HG03354 (cell line): ENCODE measurements around the gene ICAM5.
A peak's percentile ranks its signal among the peaks of the same experiment; 100 is the strongest.

ENCODE experiments used
- ATAC-seq: cut with Tn5 transposase; IDR thresholded peaks from one replicate; pipeline ENCODE4 v1.9.1; 2021; ENCODE audit warnings: mild to moderate bottlenecking; ENCODE audit not compliant: unreplicated experiment, poor library complexity, severe bottlenecking

ICAM5 gene

GRCh38 chr19:10317045-10317856, 27.5 kb downstream of the ICAM5 start:
- no peak for ATAC-seq

GRCh38 chr19:10317857-10318462, 28.2 kb downstream of the ICAM5 start:
- no peak for ATAC-seq

- no peak for ATAC-seq
These were observed 29.3 kb downstream of the ICAM5 start for GRCh38 chr19:10318807-10319682.

GRCh38 chr19:10320602-10321416, 31.1 kb downstream of the ICAM5 start:
- ATAC-seq, result no peak

GRCh38 chr19:10321417-10321797, 31.7 kb downstream of the ICAM5 start:
- no peak for ATAC-seq

- ATAC-seq, result no peak
These were observed 32.4 kb downstream of the ICAM5 start for GRCh38 chr19:10321874-10322835.

- no peak for ATAC-seq
These were observed 36.0 kb downstream of the ICAM5 start for GRCh38 chr19:10325732-10326131.

GRCh38 chr19:10327793-10328192, 38.0 kb downstream of the ICAM5 start:
- ATAC-seq, result no peak

- no peak for ATAC-seq
These were observed 39.0 kb downstream of the ICAM5 start for GRCh38 chr19:10328558-10329429.

GRCh38 chr19:10329555-10329954, 39.8 kb downstream of the ICAM5 start:
- ATAC-seq, result no peak

GRCh38 chr19:10332158-10332964, 42.6 kb downstream of the ICAM5 start:
- ATAC-seq, result no peak

GRCh38 chr19:10332965-10333757, 43.4 kb downstream of the ICAM5 start, which contains the start of gene RAVER1:
TSS of gene RAVER1 (minus strand) at chr19:10333529. CDS start at chr19:10333507, 22 bp downstream.
- peak; percentile 84 for ATAC-seq

- no peak for ATAC-seq
These were observed 44.2 kb downstream of the ICAM5 start for GRCh38 chr19:10333758-10334587.

- ATAC-seq, result no peak
These were observed 45.0 kb downstream of the ICAM5 start for GRCh38 chr19:10334588-10335351.
